KOPT-K1 (cell line): ENCODE results near the gene PCDHB13.
"Not testable (repeated sequence)": the region's sequence is repeated elsewhere in the genome, so short reads cannot be mapped to it uniquely, and the experiment has no call there.

Source experiments
- H3K27ac ChIP-seq: fragments of 200-600 bp; sonication (generic); 2 replicates; pipeline ENCODE4 v1.5.1; 2016; ENCODE audit warnings: antibody characterized with exemption, mild to moderate bottlenecking, low read depth, low read length; ENCODE audit not compliant: poor library complexity, severe bottlenecking
- H3K36me3 ChIP-seq: fragments of 200-600 bp; sonication (generic); 2 replicates; pipeline ENCODE4 v1.5.1; 2017; ENCODE audit warnings: antibody characterized with exemption, mild to moderate bottlenecking, low read length, moderate library complexity; ENCODE audit not compliant: insufficient read depth
- H3K9me3 ChIP-seq: fragments of 200-600 bp; sonication (generic); 2 replicates; pipeline ENCODE4 v1.5.1; 2017; ENCODE audit warnings: antibody characterized with exemption, low read length, mild to moderate bottlenecking; ENCODE audit not compliant: insufficient read depth, poor library complexity, severe bottlenecking

The PCDHB13 gene

GRCh38 chr5:141192110-141192725, 21.5 kb upstream of the PCDHB13 start, which contains the start of gene PCDHB10:
TSS of gene PCDHB10 (plus strand) at chr5:141192353. CDS start at chr5:141192553, 200 bp downstream.
- Histone ChIP-seq H3K36me3 (no peaks in the 10 kb centered on the region), H3K27ac (no peak within 1 kb of the TSS), H3K9me3 (peaks cover 11% of the 10 kb centered on the region)

- not testable (repeated sequence) for H3K36me3 ChIP-seq, H3K27ac ChIP-seq
- H3K9me3 ChIP-seq = peaks cover 23% of the 10 kb centered on the region
Measured at GRCh38 chr5:141194332-141194731, 19.4 kb upstream of the PCDHB13 start.

- peaks cover 23% of the 10 kb centered on the region for H3K9me3 ChIP-seq
- no peak overlapping the region for H3K27ac ChIP-seq
- H3K36me3 ChIP-seq = no peaks in the 10 kb centered on the region
Measured at GRCh38 chr5:141196363-141196762, 17.4 kb upstream of the PCDHB13 start.

- no peaks in the 10 kb centered on the region for H3K36me3 ChIP-seq
- H3K9me3 ChIP-seq = peaks cover 23% of the 10 kb centered on the region
- no peak within 1 kb of the TSS for H3K27ac ChIP-seq
Measured at GRCh38 chr5:141199359-141200235, 14.1 kb upstream of the PCDHB13 start, which contains the start of gene PCDHB11. TSS of gene PCDHB11 (plus strand) at chr5:141199627. CDS start at chr5:141199775, 148 bp downstream.

GRCh38 chr5:141201126-141201525, 12.6 kb upstream of the PCDHB13 start:
- H3K9me3 ChIP-seq = peaks cover 21% of the 10 kb centered on the region
- not testable (repeated sequence) for H3K36me3 ChIP-seq, H3K27ac ChIP-seq

GRCh38 chr5:141201646-141202045, 12.1 kb upstream of the PCDHB13 start:
- H3K36me3 ChIP-seq, H3K27ac ChIP-seq: not testable (repeated sequence)
- peaks cover 16% of the 10 kb centered on the region for H3K9me3 ChIP-seq

- no peak within 1 kb of the TSS for H3K27ac ChIP-seq
- H3K9me3 ChIP-seq = no peaks in the 10 kb centered on the region
- no peaks in the 10 kb centered on the region for H3K36me3 ChIP-seq
Measured at GRCh38 chr5:141208478-141208877, 5.2 kb upstream of the PCDHB13 start, which contains the start of gene PCDHB12. TSS of gene PCDHB12 (plus strand) at chr5:141208719. CDS start at chr5:141208908, 189 bp downstream.

- H3K9me3 ChIP-seq, H3K27ac ChIP-seq, H3K36me3 ChIP-seq: not testable (repeated sequence)
Measured at GRCh38 chr5:141210281-141210680, 3.4 kb upstream of the PCDHB13 start.

- not testable (repeated sequence) for H3K27ac ChIP-seq, H3K9me3 ChIP-seq, H3K36me3 ChIP-seq
Measured at GRCh38 chr5:141210849-141211248, 2.9 kb upstream of the PCDHB13 start.

GRCh38 chr5:141214583-141214982, 864 bp downstream of the PCDHB13 start:
- H3K27ac ChIP-seq, H3K36me3 ChIP-seq, H3K9me3 ChIP-seq: not testable (repeated sequence)

- not testable (repeated sequence) for H3K27ac ChIP-seq, H3K9me3 ChIP-seq, H3K36me3 ChIP-seq
Measured at GRCh38 chr5:141215504-141215903, 1.8 kb downstream of the PCDHB13 start.

- H3K27ac ChIP-seq, H3K9me3 ChIP-seq, H3K36me3 ChIP-seq: not testable (repeated sequence)
Measured at GRCh38 chr5:141216035-141216434, 2.3 kb downstream of the PCDHB13 start.

GRCh38 chr5:141223112-141223783, 9.5 kb downstream of the PCDHB13 start, which contains the start of gene PCDHB14:
TSS of gene PCDHB14 (plus strand) at chr5:141223343. CDS start at chr5:141223506, 163 bp downstream.
- Histone ChIP-seq H3K27ac (no peak within 1 kb of the TSS), H3K36me3 (no peaks in the 10 kb centered on the region), H3K9me3 (no peaks in the 10 kb centered on the region)

- not testable (repeated sequence) for H3K36me3 ChIP-seq, H3K27ac ChIP-seq, H3K9me3 ChIP-seq
Measured at GRCh38 chr5:141224844-141225243, 11.1 kb downstream of the PCDHB13 start.

GRCh38 chr5:141225421-141225820, 11.7 kb downstream of the PCDHB13 start:
- not testable (repeated sequence) for H3K36me3 ChIP-seq, H3K9me3 ChIP-seq, H3K27ac ChIP-seq
